SK-N-SH (cell line): ENCODE data around the gene ZDHHC7. TPM values are rescaled to one million over a fixed set of nuclear protein-coding genes. Genes with fewer than 3 reads are reported as not detected.

Source experiments
- CTCF ChIA-PET: fragments of 300-600, 350-600 bp; formaldehyde crosslinking; extraction: SDS; loops from one replicate; lab custom pipeline; 2021; lab: Yijun Ruan, JAX
- POLR2A ChIA-PET: fragments of 350-600 bp; sonication (Branson Sonifier 250); formaldehyde crosslinking; extraction: SDS; loops from one replicate; lab custom pipeline; 2020; ENCODE audit warnings: antibody characterized with exemption, inconsistent platforms; lab: Yijun Ruan, JAX
- DNase-seq: peaks from one replicate; pipeline ENCODE4 v3.0.0; 2012
- H2AFZ ChIP-seq: fragments of 200-600 bp; sonication (generic); 2 replicates; pipeline ENCODE4 v1.8.1; 2016; ENCODE audit warnings: antibody characterized with exemption, mild to moderate bottlenecking, low read depth
- H3F3A ChIP-seq: fragments of 200-600 bp; sonication (generic); replicated peaks from 2 replicates; pipeline ENCODE3; 2016; ENCODE audit warnings: antibody characterized with exemption, mild to moderate bottlenecking; ENCODE audit not compliant: insufficient read depth
- H3K27ac ChIP-seq, 2 experiments: fragments of 200-500 bp in 1 of 2; fragments of 200-600 bp in 1 of 2; sonication (Bioruptor generic) in 1 of 2; sonication (generic), shearing (Covaris generic) in 1 of 2; 2 replicates each; pipeline versions ENCODE4 v1.5.1 to v1.6.1; 2014 to 2016; ENCODE audit warnings: low read depth in 2 of 2, inconsistent platforms in 1 of 2, low read length in 1 of 2, mild to moderate bottlenecking in 1 of 2, mixed read lengths in 1 of 2
- H3K27me3 ChIP-seq: fragments of 200-600 bp; sonication (generic), shearing (Covaris generic); 2 replicates; pipeline ENCODE4 v1.6.1; 2016; ENCODE audit warnings: mixed run types; ENCODE audit not compliant: insufficient read depth
- H3K36me3 ChIP-seq, 2 experiments: fragments of 200-500 bp in 1 of 2; fragments of 200-600 bp in 1 of 2; sonication (Bioruptor generic) in 1 of 2; sonication (generic) in 1 of 2; replicated peaks in 1 of 2; 2 replicates each; pipeline versions ENCODE3 to v1.5.1; 2014 to 2016; ENCODE audit warnings: low read length in 1 of 2, mild to moderate bottlenecking in 1 of 2; ENCODE audit not compliant: insufficient read depth in 2 of 2, control insufficient read depth in 1 of 2
- H3K4me1 ChIP-seq, 2 experiments: fragments of 200-500 bp in 1 of 2; fragments of 200-600 bp in 1 of 2; sonication (Bioruptor generic) in 1 of 2; sonication (generic), shearing (Covaris generic) in 1 of 2; 2 replicates each; pipeline versions ENCODE4 v1.5.1 to v1.6.1; 2014 to 2016; ENCODE audit warnings: low read depth in 1 of 2, low read length in 1 of 2, mixed run types in 1 of 2; ENCODE audit not compliant: insufficient read depth in 2 of 2, control insufficient read depth in 1 of 2
- H3K4me2 ChIP-seq: fragments of 200-600 bp; sonication (generic), shearing (Covaris generic); 2 replicates; pipeline ENCODE4 v1.6.1; 2017; ENCODE audit warnings: mixed run types
- H3K4me3 ChIP-seq, 2 experiments: fragments of 200-500 bp in 1 of 2; fragments of 200-600 bp in 1 of 2; sonication (Bioruptor generic) in 1 of 2; sonication (generic), shearing (Covaris generic) in 1 of 2; 2 replicates each; pipeline versions ENCODE4 v1.5.1 to v1.8.1; 2014 to 2016; ENCODE audit warnings: low read depth in 2 of 2, inconsistent platforms in 1 of 2, low read length in 1 of 2, mild to moderate bottlenecking in 1 of 2, mixed read lengths in 1 of 2, moderate library complexity in 1 of 2
- H3K79me2 ChIP-seq: fragments of 200-600 bp; sonication (generic); 2 replicates; pipeline ENCODE4 v1.8.1; 2017; ENCODE audit warnings: mild to moderate bottlenecking; ENCODE audit not compliant: insufficient read depth
- H3K9ac ChIP-seq: fragments of 200-600 bp; sonication (generic); 2 replicates; pipeline ENCODE4 v1.6.1; 2017; ENCODE audit warnings: mixed run types
- H3K9me2 ChIP-seq: fragments of 200-600 bp; sonication (generic); 2 replicates; pipeline ENCODE4 v1.6.1; 2017; ENCODE audit warnings: mixed run types
- H3K9me3 ChIP-seq: fragments of 200-600 bp; sonication (generic); 2 replicates; pipeline ENCODE4 v1.6.1; 2017; ENCODE audit warnings: mixed run types, mild to moderate bottlenecking, moderate library complexity
- H4K20me1 ChIP-seq: fragments of 200-600 bp; sonication (generic); 2 replicates; pipeline ENCODE4 v1.6.1; 2017; ENCODE audit warnings: mild to moderate bottlenecking, mixed run types; ENCODE audit not compliant: insufficient read depth
- ELF1 ChIP-seq: IDR thresholded peaks from 2 replicates; pipeline ENCODE4 v1.4.0; 2012
- FOSL2 ChIP-seq: IDR thresholded peaks from 2 replicates; pipeline ENCODE4 v1.4.0; 2012; ENCODE audit warnings: low read depth, mild to moderate bottlenecking, moderate library complexity, borderline replicate concordance
- GATA2 ChIP-seq: sonication (generic); formaldehyde crosslinking; IDR thresholded peaks from 2 replicates; pipeline ENCODE4 v1.5.0; 2020; ENCODE audit warnings: mild to moderate bottlenecking, missing genetic modification reagents
- JUND ChIP-seq: IDR thresholded peaks from 2 replicates; pipeline ENCODE4 v1.4.0; 2012
- MXI1 ChIP-seq: IDR thresholded peaks from 2 replicates; pipeline ENCODE4 v1.6.1; 2012; ENCODE audit warnings: mild to moderate bottlenecking, low read depth, low read length, improper control_type of control experiment
- NRF1 ChIP-seq: IDR thresholded peaks from 2 replicates; pipeline ENCODE4 v1.6.1; 2012; ENCODE audit warnings: low read depth, mild to moderate bottlenecking, low read length
- RAD21 ChIP-seq: IDR thresholded peaks from 2 replicates; pipeline ENCODE4 v1.6.1; 2012; ENCODE audit warnings: mild to moderate bottlenecking, low read length
- RFX5 ChIP-seq: IDR thresholded peaks from 2 replicates; pipeline ENCODE4 v1.6.1; 2012; ENCODE audit warnings: mild to moderate bottlenecking, improper control_type of control experiment, low read length
- USF1 ChIP-seq: IDR thresholded peaks from 2 replicates; pipeline ENCODE4 v1.4.0; 2012; ENCODE audit warnings: low read depth, borderline replicate concordance
- YY1 ChIP-seq: IDR thresholded peaks from 2 replicates; pipeline ENCODE4 v1.4.0; 2012; ENCODE audit warnings: low read depth, mild to moderate bottlenecking
- WGBS: methylation state at CpG from one replicate; pipeline ENCODE4 v1.1.6; 2017; ENCODE audit warnings: low lambda C conversion rate; 5-methylcytosine and 5-hydroxymethylcytosine counted together
- polyA plus RNA-seq, 3 experiments: library from polyadenylated mRNA; depleted of rRNA; stranded (reverse); fragments of >200 nt; gene quantifications; 2 replicates each; pipeline ENCODE4 v1.2.3, GENCODE V29; 2012
- TF ChIP-seq, protein P1 (sequence below): fragments of 150-350 bp; IDR thresholded peaks from 2 replicates; pipeline ENCODE4 v1.6.1; 2017; ENCODE audit warnings: antibody characterized with exemption, low read length, low read depth, borderline replicate concordance
- TF ChIP-seq, protein P2 (sequence below): IDR thresholded peaks from 2 replicates; pipeline ENCODE4; 2012
- TF ChIP-seq, protein P3 (sequence below): fragments of 200-600 bp; sonication (generic); IDR thresholded peaks from 2 replicates; pipeline ENCODE4 v1.6.1; 2017; ENCODE audit warnings: antibody characterized with exemption, mild to moderate bottlenecking, moderate library complexity

ZDHHC7 gene
- polyA plus RNA-seq, 1 of the 3 experiments (the other 2 are of a cell fraction), result 114 TPM

DNA sequence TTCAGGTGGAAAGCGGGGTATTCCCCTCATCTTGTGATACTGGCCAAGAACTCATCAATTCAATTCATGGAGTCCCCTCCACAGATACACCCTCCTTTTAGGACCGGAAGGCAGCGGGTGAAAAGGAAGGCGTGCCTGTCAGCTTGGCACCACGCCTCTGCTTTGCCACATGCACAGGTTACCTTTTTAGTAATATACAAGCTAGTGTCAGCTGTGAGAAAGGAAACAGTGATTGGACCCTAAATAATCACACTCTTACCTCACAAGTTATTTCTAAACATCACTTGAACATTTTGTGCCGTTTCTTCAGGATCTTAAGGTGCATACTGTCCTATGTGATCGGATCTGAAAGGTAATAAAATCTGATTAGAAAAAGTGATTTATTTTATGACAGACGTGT lies 15.7 kb downstream of the ZDHHC7 start:
- Histone ChIP-seq H3K9me3 (no peaks in the 10 kb centered on the region), H3K36me3 (peaks cover 12 to 29% of the 10 kb centered on the region in 2 experiments), H2AFZ (no peak overlapping the region), H3K4me3 (no peak overlapping the region), H3K79me2 (peaks cover 93% of the 10 kb centered on the region)
- ChIA-PET CTCF (interaction anchor here (1.4 to 1.7 kb wide), 2 partner anchors 257 to 270 kb away, joined by 5 to 7 read pairs; no protein-coding TSS in a partner anchor), POLR2A (no interaction called here)
- WGBS, result 94% methylated on average over 8 of the region's 8 CpGs
- no peak for DNase-seq
- no peak for TF ChIP-seq USF1
- no peak for TF ChIP-seq YY1
- TF ChIP-seq MXI1, result no peak
- no peak for TF ChIP-seq FOSL2
- no peak for TF ChIP-seq RAD21
- no peak for TF ChIP-seq RFX5
- TF ChIP-seq, all 33 proteins: peak for 0
- Histone ChIP-seq H3F3A (peaks cover 38% of the 10 kb centered on the region), H3K4me2 (peak overlapping the region; percentile 58; the same call in 1 of the 2 replicates), H4K20me1 (peaks cover 1% of the 10 kb centered on the region; the same call in 1 of the 2 replicates), H3K27ac (peak overlapping the region in 1 of 2 experiments; percentile 86; a peak in 2 of 4 replicates), H3K4me1 (peaks cover 0 to 23% of the 10 kb centered on the region in 2 experiments; a peak in 2 of 4 replicates), H3K27me3 (no peaks in the 10 kb centered on the region), H3K9ac (0 out of 2 replicates have a peak overlapping the region, but pooled peaks have one; percentile 46), H3K9me2 (no peaks in the 10 kb centered on the region)

DNA sequence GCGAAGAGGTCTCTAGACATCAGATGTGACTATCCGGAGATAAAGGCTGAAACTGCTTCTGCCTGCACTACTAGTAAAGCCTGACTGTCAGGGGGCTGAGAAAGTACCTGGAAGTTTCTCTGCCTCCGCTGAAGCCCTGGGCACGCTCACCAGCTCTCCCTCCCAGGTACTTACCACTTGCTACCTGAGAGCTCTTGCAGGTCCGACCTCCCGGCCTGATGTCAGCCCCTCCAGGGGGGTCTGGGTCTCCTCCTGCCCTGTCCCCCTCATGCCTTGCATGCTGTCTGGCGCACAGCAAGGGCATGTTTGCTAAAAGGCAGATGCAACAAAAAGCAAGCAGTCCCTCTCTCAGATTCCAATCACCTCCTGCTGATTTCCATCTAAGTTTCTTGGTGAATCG lies 17.4 kb downstream of the ZDHHC7 start:
- no peak for DNase-seq
- H3K27me3 ChIP-seq, result no peaks in the 10 kb centered on the region
- H3K4me2 ChIP-seq, result peak overlapping the region; percentile 58; the same call in 1 of the 2 replicates
- peaks cover 24% of the 10 kb centered on the region for H3F3A ChIP-seq
- no peak overlapping the region for H2AFZ ChIP-seq
- TF ChIP-seq GATA2 (CRISPR knock-in tag) (no peak), JUND (no peak), NRF1 (no peak), MXI1 (no peak), RFX5 (no peak), ELF1 (no peak)
- TF ChIP-seq, protein P1, sequence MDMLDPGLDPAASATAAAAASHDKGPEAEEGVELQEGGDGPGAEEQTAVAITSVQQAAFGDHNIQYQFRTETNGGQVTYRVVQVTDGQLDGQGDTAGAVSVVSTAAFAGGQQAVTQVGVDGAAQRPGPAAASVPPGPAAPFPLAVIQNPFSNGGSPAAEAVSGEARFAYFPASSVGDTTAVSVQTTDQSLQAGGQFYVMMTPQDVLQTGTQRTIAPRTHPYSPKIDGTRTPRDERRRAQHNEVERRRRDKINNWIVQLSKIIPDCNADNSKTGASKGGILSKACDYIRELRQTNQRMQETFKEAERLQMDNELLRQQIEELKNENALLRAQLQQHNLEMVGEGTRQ, result no peak
- TF ChIP-seq, protein P2, sequence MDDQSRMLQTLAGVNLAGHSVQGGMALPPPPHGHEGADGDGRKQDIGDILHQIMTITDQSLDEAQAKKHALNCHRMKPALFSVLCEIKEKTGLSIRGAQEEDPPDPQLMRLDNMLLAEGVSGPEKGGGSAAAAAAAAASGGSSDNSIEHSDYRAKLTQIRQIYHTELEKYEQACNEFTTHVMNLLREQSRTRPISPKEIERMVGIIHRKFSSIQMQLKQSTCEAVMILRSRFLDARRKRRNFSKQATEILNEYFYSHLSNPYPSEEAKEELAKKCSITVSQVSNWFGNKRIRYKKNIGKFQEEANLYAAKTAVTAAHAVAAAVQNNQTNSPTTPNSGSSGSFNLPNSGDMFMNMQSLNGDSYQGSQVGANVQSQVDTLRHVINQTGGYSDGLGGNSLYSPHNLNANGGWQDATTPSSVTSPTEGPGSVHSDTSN, result no peak
- TF ChIP-seq, protein P3, sequence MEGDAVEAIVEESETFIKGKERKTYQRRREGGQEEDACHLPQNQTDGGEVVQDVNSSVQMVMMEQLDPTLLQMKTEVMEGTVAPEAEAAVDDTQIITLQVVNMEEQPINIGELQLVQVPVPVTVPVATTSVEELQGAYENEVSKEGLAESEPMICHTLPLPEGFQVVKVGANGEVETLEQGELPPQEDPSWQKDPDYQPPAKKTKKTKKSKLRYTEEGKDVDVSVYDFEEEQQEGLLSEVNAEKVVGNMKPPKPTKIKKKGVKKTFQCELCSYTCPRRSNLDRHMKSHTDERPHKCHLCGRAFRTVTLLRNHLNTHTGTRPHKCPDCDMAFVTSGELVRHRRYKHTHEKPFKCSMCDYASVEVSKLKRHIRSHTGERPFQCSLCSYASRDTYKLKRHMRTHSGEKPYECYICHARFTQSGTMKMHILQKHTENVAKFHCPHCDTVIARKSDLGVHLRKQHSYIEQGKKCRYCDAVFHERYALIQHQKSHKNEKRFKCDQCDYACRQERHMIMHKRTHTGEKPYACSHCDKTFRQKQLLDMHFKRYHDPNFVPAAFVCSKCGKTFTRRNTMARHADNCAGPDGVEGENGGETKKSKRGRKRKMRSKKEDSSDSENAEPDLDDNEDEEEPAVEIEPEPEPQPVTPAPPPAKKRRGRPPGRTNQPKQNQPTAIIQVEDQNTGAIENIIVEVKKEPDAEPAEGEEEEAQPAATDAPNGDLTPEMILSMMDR, result no peak
- peaks cover 85% of the 10 kb centered on the region for H3K79me2 ChIP-seq
- H3K36me3 ChIP-seq, result peaks cover 19 to 37% of the 10 kb centered on the region in 2 experiments
- no peaks in the 10 kb centered on the region for H3K9me2 ChIP-seq
- POLR2A ChIA-PET, result no interaction called here
- H3K9ac ChIP-seq, result peak overlapping the region; percentile 46; the same call in 1 of the 2 replicates
- CTCF ChIA-PET, result interaction anchor here (1.4 kb wide), 1 partner anchor 23 kb away, joined by 6 read pairs; no protein-coding TSS in a partner anchor
- peak overlapping the region in 1 of 2 experiments; percentile 86; a peak in 2 of 4 replicates for H3K27ac ChIP-seq
- no peaks in the 10 kb centered on the region for H3K9me3 ChIP-seq
- 95% methylated on average over 8 of the region's 8 CpGs for WGBS
- no peaks in the 10 kb centered on the region for H4K20me1 ChIP-seq
- H3K4me1 ChIP-seq, result peaks cover 0 to 16% of the 10 kb centered on the region in 2 experiments; a peak in 2 of 4 replicates
- H3K4me3 ChIP-seq, result no peak overlapping the region
